GM21717 (cell line): ENCODE data around the gene KIAA0753.
A peak's percentile ranks its signal among the peaks of the same experiment; 100 is the strongest.
"Not testable (repeated sequence)": the region's sequence is repeated elsewhere in the genome, so short reads cannot be mapped to it uniquely, and the experiment has no call there.

ENCODE experiments used
- ATAC-seq: cut with Tn5 transposase; IDR thresholded peaks from one replicate; pipeline ENCODE4 v1.9.1; 2021; ENCODE audit warnings: mild to moderate bottlenecking, moderate library complexity; ENCODE audit not compliant: unreplicated experiment

The KIAA0753 gene

DNA sequence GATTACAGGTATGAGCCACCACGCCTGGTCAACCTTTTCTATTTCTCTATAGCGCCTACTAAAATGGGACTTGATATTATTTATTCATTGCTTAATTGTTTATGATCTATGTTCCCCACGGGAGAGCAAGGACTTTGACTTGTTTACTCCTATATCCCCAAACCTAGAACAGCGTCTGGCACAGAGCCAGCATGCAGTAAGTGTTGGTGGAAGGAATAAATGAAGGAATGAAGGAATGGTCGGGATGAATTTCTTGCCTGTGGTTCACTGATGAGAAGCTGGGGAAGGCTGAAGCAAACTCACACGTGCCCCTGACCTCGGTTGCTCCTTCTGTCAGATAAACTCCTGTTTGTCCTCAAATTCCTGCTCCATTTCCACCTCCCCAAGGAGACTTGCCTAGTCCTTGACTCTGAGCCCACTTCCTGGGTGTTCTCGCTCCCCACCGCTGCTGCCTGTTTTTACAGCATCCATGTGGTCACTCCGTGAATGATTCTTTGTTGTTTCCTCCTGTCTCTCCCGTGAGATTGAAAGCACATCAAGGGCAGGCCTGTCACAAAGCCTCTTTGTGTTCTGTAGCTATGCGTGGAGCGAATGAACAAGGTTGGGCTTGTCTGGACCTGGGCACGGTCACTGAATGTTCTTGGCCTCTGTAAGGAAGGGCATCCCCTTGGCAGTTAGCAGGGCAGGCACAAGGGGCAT lies 28.4 kb upstream of the KIAA0753 start:
- ATAC-seq = no peak

DNA sequence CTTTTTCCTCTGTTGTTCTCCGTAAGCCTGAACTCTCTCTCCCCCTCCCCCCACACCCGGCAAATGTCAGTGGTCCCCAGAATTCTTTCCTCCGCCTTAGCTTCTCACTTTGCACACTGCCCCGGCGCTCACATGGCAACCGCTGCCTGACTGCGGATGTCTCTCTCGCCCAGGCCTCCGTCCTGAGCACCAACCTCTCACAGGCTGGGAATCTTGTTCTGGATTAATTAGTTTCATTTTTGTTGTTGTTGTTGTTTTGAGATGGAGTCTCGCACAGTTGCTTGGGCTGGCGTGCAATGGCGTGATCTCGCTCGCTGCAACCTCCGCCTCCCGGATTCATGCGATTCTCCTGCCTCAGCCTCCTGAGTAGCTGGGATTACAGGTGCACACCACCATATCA lies 27.7 kb upstream of the KIAA0753 start:
- no peak for ATAC-seq

DNA sequence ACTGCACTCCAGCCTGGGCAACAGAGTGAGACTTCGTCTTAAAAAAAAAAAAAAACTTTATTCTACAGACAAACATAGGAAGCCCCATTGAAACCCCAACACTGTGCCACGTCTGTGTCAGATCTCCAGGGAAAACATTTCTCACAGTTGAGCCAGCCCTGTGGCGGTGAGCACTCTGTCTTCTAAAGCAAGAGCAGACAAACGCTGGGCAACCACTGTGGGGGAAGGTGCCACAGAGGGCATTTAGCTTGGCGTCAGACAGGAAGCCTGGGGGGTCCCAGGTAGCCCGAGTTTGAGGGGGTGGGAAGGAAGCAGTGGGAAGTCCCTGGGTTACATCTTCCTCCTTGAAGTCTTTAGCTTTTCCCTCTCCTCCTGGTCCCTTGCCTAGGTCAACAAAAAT lies 27.0 kb upstream of the KIAA0753 start:
- no peak for ATAC-seq

DNA sequence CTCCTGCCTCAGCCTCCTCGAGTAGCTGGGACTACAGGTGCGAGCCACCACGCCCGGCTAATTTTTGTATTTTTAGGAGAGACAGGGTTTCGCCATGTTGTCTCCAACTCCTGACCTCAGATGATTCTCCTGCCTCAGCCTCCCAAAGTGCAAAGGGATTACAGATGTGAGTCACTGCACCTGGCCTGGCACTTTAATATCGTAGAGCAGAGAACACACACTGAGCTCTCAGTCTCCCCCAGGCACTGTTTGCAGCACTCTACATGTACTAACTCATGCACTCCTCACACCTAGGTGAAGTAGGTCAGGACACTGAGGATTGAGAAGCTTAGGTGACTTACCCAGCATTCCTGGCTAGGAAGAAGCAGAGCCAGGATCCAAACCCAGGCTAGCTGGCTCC lies 26.0 kb upstream of the KIAA0753 start:
- ATAC-seq = no peak

DNA sequence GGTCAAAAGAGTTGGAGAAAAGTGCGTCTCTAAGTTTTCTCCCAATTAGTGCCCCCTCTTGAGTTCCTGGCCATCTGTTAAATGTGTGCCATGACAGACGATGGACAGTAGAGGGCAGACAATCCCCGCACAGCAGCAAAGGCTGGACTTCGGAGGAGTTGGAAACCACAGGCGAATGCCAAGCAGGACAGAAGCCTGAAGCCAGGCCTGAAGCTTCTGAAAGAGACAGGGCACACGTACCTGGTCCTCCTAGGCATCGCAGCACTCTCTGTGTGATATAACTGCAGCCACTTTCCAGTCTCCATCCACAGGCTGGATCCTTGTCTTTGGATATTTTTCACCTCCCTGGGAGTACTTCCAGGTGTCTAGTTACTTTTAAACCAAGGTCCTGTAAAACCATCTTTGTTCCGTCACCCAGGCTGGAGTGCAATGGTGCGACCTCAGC lies 25.6 kb upstream of the KIAA0753 start:
- ATAC-seq = no peak

DNA sequence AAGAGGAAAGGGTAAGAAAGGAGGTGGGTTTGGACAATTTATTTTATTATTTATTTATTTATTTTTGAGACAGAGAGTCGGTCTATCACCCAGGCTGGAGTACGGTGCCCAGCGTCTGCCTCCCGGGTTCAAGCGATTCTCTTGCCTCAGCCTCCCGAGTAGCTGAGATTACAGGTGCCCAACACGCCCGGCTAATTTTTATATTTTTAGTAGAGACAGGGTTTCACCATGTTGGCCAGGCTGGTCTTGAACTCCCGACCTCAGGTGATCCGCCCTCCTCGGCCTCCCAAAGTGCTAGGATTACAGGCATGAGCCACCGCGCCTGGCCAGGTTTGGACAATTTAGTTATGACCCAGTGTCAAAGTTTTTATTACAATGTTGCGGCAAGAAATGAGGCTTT lies 22.7 kb upstream of the KIAA0753 start:
- not testable (repeated sequence) for ATAC-seq

DNA sequence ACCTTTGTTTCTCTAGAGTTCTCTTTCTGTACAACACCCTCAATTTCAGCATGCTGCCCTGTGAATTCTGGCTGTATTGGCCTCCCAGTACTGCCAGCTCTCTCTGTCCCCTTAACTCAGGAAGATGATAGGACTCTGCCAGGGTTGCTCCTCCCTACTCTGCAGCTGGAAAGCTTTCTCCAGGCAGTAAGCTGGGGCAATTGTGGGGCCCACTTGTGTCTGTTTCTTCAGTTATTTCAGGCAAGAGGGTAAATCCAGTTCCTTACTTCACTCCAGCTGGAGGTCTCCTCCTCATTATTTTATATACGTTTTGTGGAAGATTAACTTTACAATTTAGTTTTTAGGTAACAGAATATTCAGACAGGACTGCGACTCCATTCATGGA lies 20.9 kb upstream of the KIAA0753 start:
- ATAC-seq = no peak

DNA sequence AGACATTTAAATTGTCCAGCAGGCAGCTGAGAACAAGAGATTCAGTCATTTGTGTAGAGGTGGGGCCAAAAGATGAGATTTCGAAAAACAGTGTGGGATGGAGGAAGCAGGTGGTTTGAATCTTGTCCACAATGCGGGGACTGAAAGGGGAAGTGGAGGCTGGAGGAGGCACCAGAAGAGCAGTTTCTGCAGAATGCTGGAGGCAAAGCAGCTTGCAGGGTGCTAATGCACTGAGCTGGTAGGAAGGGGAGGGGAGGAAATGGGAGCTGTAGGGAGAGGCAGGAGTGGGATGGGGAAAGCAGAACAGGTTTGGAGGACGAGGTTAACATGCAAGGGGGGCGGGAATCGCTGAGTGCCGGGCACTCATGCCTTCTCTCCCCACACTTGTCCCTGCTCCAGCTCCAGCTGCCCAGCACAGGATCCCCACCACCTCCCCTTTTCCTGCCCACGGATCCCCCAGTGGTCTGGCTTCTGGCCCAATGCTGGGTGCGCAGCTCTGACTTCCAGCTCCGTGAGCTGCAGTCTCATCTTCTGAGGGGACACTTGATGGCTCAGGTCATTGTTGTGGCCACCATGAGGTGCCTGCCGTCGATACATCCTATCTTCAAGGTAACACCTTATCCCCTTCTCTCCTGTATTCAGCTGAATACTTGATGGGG lies 20.4 kb upstream of the KIAA0753 start:
- ATAC-seq = peak; percentile 42

DNA sequence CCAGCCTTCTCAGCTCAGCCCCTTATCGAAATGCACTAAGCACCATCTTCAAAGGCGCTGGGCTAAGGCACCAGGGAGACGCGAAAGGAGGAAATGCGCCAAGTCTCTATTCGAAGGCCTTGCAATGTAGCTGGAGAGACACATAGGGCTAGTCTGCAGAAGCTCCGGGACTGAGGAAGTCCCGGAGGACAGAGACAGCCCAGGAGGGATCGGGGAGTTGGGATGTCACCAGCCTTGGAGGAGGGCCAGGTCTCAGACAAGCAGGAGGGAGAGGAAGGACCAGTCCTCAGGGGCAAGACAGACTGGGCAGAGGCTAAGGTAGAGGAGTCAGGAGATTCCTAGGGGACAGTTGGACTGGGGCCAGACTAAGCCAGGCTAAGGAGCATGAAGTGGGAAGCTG lies 19.6 kb upstream of the KIAA0753 start:
- ATAC-seq = no peak

DNA sequence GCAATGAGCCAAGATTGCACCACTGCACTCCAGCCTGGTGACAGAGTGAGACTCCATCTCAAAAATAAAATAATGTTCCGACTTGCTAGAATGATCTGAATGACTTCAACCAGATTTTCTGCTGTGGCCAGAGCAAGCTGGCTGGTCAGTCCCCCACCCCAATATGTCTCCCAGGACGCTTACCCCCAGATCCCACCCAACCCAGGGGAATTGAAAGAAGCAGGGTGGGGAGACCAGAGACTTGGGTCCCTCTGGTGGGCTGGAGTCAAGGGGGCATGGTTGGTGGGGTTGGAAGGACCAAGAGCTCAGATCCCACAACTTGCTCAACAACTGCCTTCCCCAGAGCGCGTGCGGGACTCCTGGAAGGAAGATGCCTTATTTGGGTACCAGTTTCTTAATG lies 17.9 kb upstream of the KIAA0753 start:
- not testable (repeated sequence) for ATAC-seq

DNA sequence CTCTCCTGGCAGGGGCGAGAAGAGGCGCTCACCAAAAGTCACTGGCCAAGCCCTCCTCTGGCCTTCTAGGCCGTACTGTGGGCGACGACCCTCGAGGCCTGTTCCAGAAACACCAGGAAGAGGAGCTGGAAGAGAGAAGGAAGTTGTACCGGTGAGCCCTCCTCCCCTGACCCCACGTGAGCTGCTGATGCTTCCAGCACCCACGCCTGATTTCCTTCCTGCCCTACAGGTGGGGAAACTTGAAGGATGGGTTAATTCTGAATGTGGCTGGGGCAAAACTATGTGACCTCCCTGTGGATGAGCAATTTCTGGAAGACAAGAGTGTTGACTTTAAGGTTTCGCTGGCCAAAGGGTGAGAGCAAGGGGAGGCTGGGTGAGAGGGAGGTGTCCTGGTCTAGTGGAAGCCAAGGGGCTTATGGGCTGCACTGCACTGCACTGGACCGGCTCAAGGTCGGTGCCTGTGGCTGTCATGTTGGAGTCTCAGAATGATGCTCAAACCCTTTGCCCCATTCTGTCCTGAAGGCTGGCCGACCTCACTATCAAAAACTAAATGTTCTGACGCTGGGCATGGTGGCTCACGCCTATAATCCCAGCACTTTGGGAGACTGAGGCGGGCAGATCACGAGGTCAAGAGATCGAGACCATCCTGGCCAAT lies 17.2 kb upstream of the KIAA0753 start:
- no peak for ATAC-seq

DNA sequence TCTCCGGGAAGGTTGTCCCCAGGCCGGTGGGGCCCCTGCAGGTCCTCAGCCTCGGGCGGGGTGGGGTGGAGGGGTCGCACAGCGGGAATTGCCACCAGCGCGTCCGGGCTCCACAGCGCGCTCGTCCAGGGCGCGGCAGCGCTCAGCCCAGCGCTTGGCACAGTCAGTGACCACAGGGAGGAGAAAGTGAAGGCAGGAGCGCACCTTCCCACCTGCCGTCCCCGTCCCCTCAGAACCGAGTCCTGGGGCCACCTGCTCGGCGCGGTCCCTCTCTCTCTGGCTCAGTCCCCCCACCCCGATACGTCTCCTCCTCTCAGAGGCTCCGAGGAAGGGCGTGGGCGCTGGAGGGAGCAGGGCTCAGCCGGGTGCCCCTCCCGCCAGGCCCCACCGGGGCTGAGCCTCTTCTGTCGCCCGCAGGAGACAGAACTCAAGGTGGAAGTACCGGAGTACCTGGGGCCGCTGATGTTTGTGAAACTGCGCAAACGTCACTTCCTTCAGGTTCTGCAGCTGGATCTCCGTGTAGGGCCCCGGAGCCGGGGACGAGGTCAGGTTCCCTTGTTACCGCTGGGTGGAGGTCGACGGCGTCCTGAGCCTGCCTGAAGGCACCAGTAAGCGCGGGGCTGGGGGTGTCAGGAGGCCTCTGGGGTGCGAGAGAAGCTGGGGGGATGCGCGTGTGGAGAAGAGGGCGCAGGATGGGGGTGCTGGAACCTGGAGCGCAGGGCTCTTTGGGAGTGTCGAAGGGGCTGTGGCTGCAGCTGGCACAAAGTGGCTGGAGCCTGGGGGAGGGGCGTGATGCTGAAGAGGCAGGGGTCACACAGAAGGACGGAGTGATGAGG lies 16.5 kb upstream of the KIAA0753 start:
- not testable (repeated sequence) for ATAC-seq

DNA sequence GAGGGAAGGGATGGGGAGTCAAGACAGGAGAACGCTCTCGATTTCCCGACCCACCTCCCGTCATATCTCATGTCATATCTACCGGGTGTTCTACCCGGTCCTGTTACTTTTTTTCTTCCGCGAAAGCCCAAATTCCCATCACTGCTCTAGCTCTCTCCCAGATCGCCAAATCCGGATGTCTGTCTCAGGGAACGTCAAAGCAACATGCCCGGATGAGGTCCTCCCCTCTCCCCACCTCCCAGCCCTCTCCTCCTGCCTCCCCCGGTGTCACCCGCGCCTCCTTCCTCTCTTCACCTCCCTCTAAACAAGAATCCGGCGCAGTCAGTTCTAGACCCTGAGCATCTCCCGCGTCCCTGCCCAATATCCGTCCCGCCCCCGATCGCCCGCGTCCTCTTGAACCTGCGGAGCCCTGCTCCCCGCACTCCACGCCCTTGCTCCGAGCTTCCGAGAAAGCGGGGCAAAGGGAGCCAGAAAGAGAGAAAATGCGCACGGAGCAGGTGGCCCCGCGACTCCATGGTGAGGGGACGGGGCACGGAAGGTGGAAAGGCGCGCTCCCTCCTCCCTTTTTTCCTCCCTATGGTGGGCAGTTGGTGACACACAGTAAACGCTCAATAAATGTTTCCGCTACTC lies 15.3 kb upstream of the KIAA0753 start:
- not testable (repeated sequence) for ATAC-seq

DNA sequence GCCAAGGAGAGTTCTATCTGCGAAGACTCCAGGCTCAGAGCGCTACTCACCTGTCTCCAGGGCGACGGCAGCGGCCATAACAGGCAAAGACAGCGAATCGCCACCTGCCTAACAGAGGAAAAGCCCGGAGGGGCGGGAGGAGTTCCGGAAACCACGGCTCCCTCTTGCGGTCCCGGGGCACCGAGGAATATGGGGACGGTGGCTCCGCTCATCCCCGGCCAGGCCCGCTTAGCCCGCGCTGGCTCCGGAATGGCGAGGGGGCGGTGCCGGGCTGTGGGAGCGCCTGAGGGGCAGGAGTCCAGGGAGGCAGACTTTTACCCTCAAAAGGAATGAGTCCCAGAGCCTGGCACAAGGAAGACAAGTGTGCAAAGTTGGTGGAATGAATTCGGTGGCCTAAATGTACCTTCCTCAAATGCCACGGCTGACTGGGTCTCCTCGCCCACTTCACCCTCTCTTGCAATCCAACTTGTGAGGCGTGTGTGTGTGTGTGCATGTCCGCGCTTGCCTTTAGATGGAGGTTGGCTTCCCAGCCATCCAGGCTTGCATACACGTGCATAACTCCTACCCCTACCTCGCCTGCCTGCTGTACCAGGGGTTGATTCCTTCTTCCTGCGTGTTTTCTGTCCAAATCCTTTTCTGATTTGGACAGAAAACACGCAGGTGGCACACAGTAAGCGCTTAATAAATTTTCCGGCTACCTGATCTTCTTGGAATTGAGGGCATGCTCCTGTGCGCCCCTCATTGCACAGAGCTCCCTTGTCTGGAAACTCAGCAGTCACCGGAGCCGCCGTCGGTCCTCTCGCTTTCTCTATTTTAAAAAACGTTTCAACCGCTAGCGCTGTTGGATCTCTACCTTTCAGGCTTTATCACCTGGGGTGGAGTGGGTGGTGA lies 14.6 kb upstream of the KIAA0753 start:
- ATAC-seq = no peak

DNA sequence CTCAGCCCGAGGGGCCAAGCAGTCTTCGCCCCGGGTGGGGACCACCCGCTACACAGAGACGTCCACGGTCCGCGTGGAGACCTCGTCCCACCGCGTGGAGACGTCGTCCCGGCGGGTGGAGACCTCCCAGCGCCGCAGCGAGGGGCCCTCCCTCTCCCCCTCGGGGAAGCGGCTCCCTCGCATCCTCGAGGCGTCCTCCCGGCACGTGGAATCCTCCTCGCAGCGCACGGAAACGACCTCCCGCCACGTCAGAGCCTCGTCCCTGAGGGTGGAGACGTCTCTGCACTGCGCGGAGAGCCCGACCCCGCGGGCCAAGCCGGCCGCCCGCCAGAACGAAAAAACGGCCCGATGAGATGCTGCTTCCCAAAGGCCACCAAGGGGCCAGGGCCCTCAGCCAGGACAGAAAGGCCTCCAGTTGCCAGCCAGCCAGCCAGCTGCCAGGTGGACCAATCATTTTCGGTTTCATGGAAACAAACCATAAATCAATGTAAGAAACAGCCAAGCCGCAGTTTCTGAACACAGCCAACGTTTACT lies 11.5 kb upstream of the KIAA0753 start:
- peak; percentile 12 for ATAC-seq

DNA sequence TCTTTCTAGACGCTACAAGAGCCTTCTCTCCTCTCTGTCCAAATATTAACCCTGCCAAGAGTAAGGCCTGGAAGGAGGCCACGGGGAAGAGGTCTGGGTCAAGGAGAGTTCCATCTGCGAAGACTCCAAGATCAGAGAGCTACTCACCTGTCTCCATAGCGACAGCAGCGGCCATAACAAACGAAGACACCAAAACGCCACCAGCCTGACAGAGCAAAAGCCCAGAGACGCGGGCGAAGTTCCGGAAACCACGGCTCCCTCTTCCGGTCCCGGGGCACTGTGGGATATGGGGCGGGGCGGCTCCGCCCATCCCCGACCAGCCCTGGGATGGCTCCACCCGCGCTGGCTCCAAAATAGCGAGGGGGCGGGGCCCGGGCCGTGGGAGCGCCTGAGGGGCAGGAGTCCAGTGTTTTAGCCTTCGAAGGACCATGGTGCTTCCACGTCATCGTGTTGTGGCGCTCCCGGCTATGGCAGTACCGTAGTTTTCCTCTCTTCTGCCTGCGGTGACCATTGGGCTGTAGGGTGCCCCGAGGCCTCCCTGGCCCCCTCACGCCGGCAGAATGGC lies 10.9 kb upstream of the KIAA0753 start, which contains the start of the genes C17orf100 and MED31:
Gene C17orf100 (plus strand): TSS at position 409 of the 565 bp plus-strand sequence. CDS start 152 bp downstream, at position 561.
Gene MED31 (minus strand): TSS at position 252 of the 565 bp plus-strand sequence. CDS start 77 bp downstream, at position 175.
- ATAC-seq = peak; percentile 81

DNA sequence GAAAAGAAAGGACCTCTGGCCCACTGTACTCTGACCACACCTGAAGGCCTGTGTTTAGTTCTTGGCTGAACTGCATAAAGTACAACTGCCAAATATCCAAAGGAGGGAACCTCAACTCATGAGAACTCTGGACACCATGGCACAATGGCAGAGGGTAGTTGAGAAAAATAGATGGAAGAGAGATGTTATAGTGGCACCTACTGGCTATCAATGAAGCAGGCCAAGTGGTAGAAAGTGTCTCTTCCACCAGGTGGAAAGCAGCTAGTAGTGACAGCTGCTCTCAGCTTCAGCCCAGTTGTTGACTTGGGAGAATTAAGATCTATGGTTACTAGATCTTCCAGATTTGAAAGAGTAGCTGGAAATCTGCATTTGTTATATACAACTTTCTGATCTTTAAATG lies 7.7 kb upstream of the KIAA0753 start:
- ATAC-seq = no peak

DNA sequence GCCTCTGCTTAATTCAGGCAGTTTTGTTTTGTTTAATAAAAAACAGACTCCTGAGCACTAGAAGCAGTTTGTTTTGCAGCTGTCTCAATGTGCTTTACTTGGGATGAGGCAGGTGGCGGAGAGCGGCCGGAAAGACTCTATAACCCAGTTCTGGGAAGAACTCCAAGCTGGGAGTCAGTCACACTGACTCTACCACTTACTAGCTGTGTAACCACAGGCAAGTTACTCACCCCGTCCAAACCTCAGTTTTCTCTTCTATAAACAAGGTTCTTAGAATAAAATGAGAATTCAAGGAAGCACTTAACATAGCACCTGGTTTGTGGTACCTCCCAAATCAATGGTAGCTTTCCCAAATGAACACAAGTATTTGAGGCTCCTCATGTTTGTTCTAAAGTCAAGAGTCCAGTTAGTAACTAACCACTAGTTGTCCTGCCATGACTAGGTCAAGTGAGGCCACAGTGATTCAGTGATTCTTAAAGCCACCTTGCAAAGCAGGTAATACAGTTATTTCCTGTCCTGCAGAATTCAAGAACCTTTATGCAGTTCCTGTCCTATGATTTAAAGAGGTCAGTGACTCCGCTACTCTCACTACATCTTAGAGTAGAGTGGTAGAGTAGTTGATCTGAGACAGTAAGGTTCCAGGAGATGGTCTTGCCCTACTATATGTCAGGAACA lies 3.1 kb upstream of the KIAA0753 start:
- no peak for ATAC-seq
